Coronary artery (tissue), 2 donors: ENCODE measurements around the gene AFMID.

Experiments used
- DNase-seq: peaks from one replicate; pipeline ENCODE4 v3.0.0-alpha.2; 2017; ENCODE audit warnings: low spot score
- H3K27ac ChIP-seq, 2 donors: fragments of 200-600 bp; sonication (generic); one replicate each; pipeline ENCODE4 v1.5.1; 2016 to 2019
- H3K4me3 ChIP-seq: fragments of 200-600 bp; sonication (generic); 2 replicates; pipeline ENCODE4 v1.5.1; 2016; ENCODE audit warnings: mild to moderate bottlenecking, moderate library complexity
- CTCF ChIP-seq: fragments of 200-600 bp; sonication (generic); IDR thresholded peaks from one replicate; pipeline ENCODE4 v1.5.1; 2019; ENCODE audit warnings: antibody characterized with exemption

AFMID gene

GRCh38 chr17:78256707-78257591 lies 69.8 kb downstream of the AFMID start:
- H3K27ac ChIP-seq: no peak overlapping the region
- H3K4me3 ChIP-seq: no peak overlapping the region
- no peak for DNase-seq
- no peak for TF ChIP-seq CTCF
